ENCODE measurements around the gene SLC7A11.

DNA sequence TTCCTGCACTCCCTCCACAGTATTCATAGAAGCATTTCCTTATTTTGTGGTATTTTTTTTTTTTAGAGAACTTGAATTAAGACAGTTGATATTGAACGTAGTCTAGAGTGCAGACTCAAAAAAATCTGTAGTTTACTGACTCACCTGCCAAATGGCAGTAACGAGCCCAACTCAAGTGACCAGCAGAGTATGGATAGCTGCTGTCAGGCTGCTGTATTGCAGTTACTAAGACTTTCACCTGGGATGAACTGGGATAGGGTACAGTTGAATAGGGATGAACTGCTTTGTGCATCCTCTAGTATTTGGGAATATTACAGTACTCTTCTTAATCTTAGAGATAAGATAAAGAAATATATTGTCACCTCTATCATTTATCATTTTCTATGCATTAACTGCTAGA, 7.0 kb upstream of the SLC7A11 start:
- TF ChIP-seq POLR2A (IDR thresholded peaks at IDR 0.05) (no peak), POLR2AphosphoS5 (IDR thresholded peaks at IDR 0.05) (no peak)
- TF ChIP-seq, protein P1, sequence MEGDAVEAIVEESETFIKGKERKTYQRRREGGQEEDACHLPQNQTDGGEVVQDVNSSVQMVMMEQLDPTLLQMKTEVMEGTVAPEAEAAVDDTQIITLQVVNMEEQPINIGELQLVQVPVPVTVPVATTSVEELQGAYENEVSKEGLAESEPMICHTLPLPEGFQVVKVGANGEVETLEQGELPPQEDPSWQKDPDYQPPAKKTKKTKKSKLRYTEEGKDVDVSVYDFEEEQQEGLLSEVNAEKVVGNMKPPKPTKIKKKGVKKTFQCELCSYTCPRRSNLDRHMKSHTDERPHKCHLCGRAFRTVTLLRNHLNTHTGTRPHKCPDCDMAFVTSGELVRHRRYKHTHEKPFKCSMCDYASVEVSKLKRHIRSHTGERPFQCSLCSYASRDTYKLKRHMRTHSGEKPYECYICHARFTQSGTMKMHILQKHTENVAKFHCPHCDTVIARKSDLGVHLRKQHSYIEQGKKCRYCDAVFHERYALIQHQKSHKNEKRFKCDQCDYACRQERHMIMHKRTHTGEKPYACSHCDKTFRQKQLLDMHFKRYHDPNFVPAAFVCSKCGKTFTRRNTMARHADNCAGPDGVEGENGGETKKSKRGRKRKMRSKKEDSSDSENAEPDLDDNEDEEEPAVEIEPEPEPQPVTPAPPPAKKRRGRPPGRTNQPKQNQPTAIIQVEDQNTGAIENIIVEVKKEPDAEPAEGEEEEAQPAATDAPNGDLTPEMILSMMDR (IDR thresholded peaks at IDR 0.05): no peak
